GM12878 (cell line): Measurements from ENCODE around the gene PSENEN. TPM values are rescaled to one million over a fixed set of nuclear protein-coding genes. Genes with fewer than 3 reads are reported as not detected.

Experiments
- ATAC-seq: fragments of 200-7000 bp; cut with Tn5 transposase; 3 replicates; pipeline ENCODE4 v1.9.1; 2020; ENCODE audit warnings: mild to moderate bottlenecking, moderate library complexity
- BruUV-seq: library from RNA; stranded (reverse); fragments of 400-500 nt; replicated peaks from 2 replicates; lab custom pipeline; 2021; lab: Mats Ljungman, UMichigan
- CTCF ChIA-PET: fragments of 300-600 bp; sonication (Branson Sonifier 250); formaldehyde crosslinking; extraction: SDS; loops from one replicate; lab custom pipeline; 2021; ENCODE audit warnings: inconsistent platforms; lab: Yijun Ruan, JAX
- POLR2A ChIA-PET: fragments of 350-600 bp; formaldehyde crosslinking; extraction: SDS; loops from one replicate; lab custom pipeline; 2021; ENCODE audit warnings: inconsistent platforms; lab: Charles Lee
- RAD21 ChIA-PET: fragments of 300-600 bp; sonication (Branson Sonifier 250); formaldehyde crosslinking; loops from one replicate; lab custom pipeline; 2023; ENCODE audit warnings: antibody characterized with exemption; ENCODE audit not compliant: unreplicated experiment; lab: Charles Lee
- SMC1A ChIA-PET: fragments of 300-600 bp; sonication (Branson Sonifier 250); formaldehyde crosslinking; loops from one replicate; lab custom pipeline; 2023; ENCODE audit not compliant: unreplicated experiment, uncharacterized antibody; lab: Charles Lee
- DNase-seq: peaks from one replicate; pipeline ENCODE4 v3.0.0-alpha.2; 2011; ENCODE audit warnings: low read depth, low spot score
- FAIRE-seq: peaks from 3 replicates; lab custom pipeline; 2011; peaks lifted over from hg19 to GRCh38; lab: Jason Lieb, UNC
- H2AFZ ChIP-seq: 2 replicates; pipeline ENCODE4 v1.6.0; 2011; ENCODE audit warnings: low read depth, low read length, control low read depth; ENCODE audit not compliant: control insufficient read depth
- H3K27ac ChIP-seq: 2 replicates; pipeline ENCODE4 v1.5.1; 2011; ENCODE audit warnings: control low read depth; ENCODE audit not compliant: control insufficient read depth, insufficient read depth
- H3K27me3 ChIP-seq, 2 experiments: replicated peaks in 1 of 2; 2 replicates each; pipeline versions ENCODE4 v1.6.0 to v1.6.1; 2011; ENCODE audit warnings: low read length in 1 of 2; ENCODE audit not compliant: control insufficient read depth in 2 of 2, insufficient read depth in 2 of 2
- H3K36me3 ChIP-seq, 2 experiments: 2 replicates each; pipeline ENCODE4 v1.5.1; 2011; ENCODE audit warnings: low read length in 1 of 2; ENCODE audit not compliant: control insufficient read depth in 2 of 2, insufficient read depth in 2 of 2
- H3K4me1 ChIP-seq: 2 replicates; pipeline ENCODE4 v1.6.1; 2011; ENCODE audit warnings: mild to moderate bottlenecking, low read length, moderate library complexity, mixed read lengths; ENCODE audit not compliant: control insufficient read depth, insufficient read depth
- H3K4me2 ChIP-seq: 2 replicates; pipeline ENCODE4 v1.6.0; 2011; ENCODE audit warnings: control low read depth; ENCODE audit not compliant: control insufficient read depth, insufficient read depth
- H3K4me3 ChIP-seq: fragments of 200-600 bp; sonication (generic); 2 replicates; pipeline ENCODE4 v1.5.1; 2016
- H3K79me2 ChIP-seq: 2 replicates; pipeline ENCODE4 v1.6.0; 2011; ENCODE audit warnings: low read length; ENCODE audit not compliant: control insufficient read depth, insufficient read depth
- H3K9ac ChIP-seq: 2 replicates; pipeline ENCODE4 v1.8.0; 2011; ENCODE audit warnings: low read length, control low read depth, mixed read lengths; ENCODE audit not compliant: control insufficient read depth, insufficient read depth
- H3K9me3 ChIP-seq: replicated peaks from 3 replicates; pipeline ENCODE4 v1.5.1; 2011; ENCODE audit warnings: mild to moderate bottlenecking, low read length; ENCODE audit not compliant: control insufficient read depth, insufficient read depth
- H4K20me1 ChIP-seq: 2 replicates; pipeline ENCODE4 v1.6.0; 2011; ENCODE audit not compliant: control insufficient read depth, insufficient read depth
- FOS ChIP-seq: IDR thresholded peaks from 3 replicates; pipeline ENCODE4 v1.6.1; 2011; ENCODE audit warnings: borderline replicate concordance; ENCODE audit not compliant: insufficient read length; ENCODE audit errors: extremely low read depth
- GABPA ChIP-seq: IDR thresholded peaks from 2 replicates; pipeline ENCODE4 v1.6.1; 2014; ENCODE audit warnings: antibody characterized with exemption, low read depth, mild to moderate bottlenecking, inconsistent platforms
- HDAC6 ChIP-seq: fragments of 200-600 bp; sonication (generic); IDR thresholded peaks from one replicate; pipeline ENCODE4 v1.8.0; 2017; ENCODE audit warnings: antibody characterized with exemption; ENCODE audit not compliant: unreplicated experiment
- HDGF ChIP-seq: fragments of 450-650 bp; IDR thresholded peaks from 2 replicates; pipeline ENCODE4 v1.6.1; 2016; ENCODE audit warnings: antibody characterized with exemption
- KAT2A ChIP-seq: conservative IDR thresholded peaks from 2 replicates; pipeline ENCODE4 v1.6.1; 2011; ENCODE audit warnings: low read depth, low read length; ENCODE audit not compliant: control insufficient read depth
- KLF5 ChIP-seq: fragments of 450-650 bp; IDR thresholded peaks from 2 replicates; pipeline ENCODE4 v1.6.1; 2014; ENCODE audit warnings: mild to moderate bottlenecking; ENCODE audit not compliant: partially characterized antibody
- NFYB ChIP-seq: IDR thresholded peaks from 2 replicates; pipeline ENCODE4 v1.6.1; 2011; ENCODE audit warnings: low read depth, mild to moderate bottlenecking, low read length, improper control_type of control experiment, moderate library complexity; ENCODE audit not compliant: insufficient read depth
- SIX5 ChIP-seq: IDR thresholded peaks from 2 replicates; pipeline ENCODE4 v1.6.1; 2011; ENCODE audit warnings: mild to moderate bottlenecking, low read depth, low read length, moderate library complexity; ENCODE audit not compliant: severe bottlenecking
- SP1 ChIP-seq: IDR thresholded peaks from one replicate; pipeline ENCODE4 v1.6.1; 2011; ENCODE audit warnings: low read depth, low read length
- TCF3 ChIP-seq: IDR thresholded peaks from 2 replicates; pipeline ENCODE4 v1.6.1; 2012; ENCODE audit warnings: low read depth, mild to moderate bottlenecking, low read length, borderline replicate concordance; ENCODE audit not compliant: insufficient read depth
- YBX1 ChIP-seq: fragments of 450-650 bp; IDR thresholded peaks from 2 replicates; pipeline ENCODE4 v1.6.1; 2016; ENCODE audit warnings: antibody characterized with exemption
- WGBS: methylation state at CpG from one replicate; pipeline ENCODE4 v1.1.6; 2016; ENCODE audit warnings: low lambda C conversion rate; ENCODE audit not compliant: insufficient replicate concordance, insufficient coverage; ENCODE audit errors: missing lambda C conversion rate; 5-methylcytosine and 5-hydroxymethylcytosine counted together
- in situ Hi-C: fragments of 300-500 bp; cut with MboI; formaldehyde crosslinking; loops from 9 replicates; pipeline ENCODE4 v1.14.3; 2018; ENCODE audit warnings: mixed read lengths
- intact Hi-C: fragments of 100-400 bp; cut with micrococcal nuclease; formaldehyde crosslinking; loops from one replicate; pipeline ENCODE4 v1.14.2; 2022; ENCODE audit not compliant: unreplicated experiment
- polyA plus RNA-seq, 11 experiments: library from polyadenylated mRNA; depleted of rRNA in 4 of 11; unstranded in 6 of 11; stranded (reverse) in 5 of 11; fragments of >200 nt; fragmentation: Nextera tagmentation in 4 of 11; fragmentation: Illumina TruSeq in 1 of 11; extraction: Ambion mirVana in 4 of 11; extraction: Trizol in 1 of 11; gene quantifications; 1 replicate in 1 of 11; 2 replicates in 10 of 11; pipeline versions ENCODE4 v1.2.1 to v1.2.3, GENCODE V29; 2011 to 2016; ENCODE audit warnings: inconsistent platforms in 2 of 11, missing spikeins in 2 of 11, low read depth in 1 of 11
- total RNA-seq, 4 experiments: library from RNA; depleted of rRNA in 3 of 4; stranded (reverse); fragments of >200 nt in 3 of 4; fragmentation: Illumina TruSeq in 1 of 4; extraction: Trizol in 1 of 4; gene quantifications; 2 replicates each; pipeline versions ENCODE4 v1.2.1 to v1.2.3, GENCODE V29; 2013 to 2021
- TF ChIP-seq, protein P1 (sequence below): IDR thresholded peaks from 2 replicates; pipeline ENCODE4 v1.6.1; 2012; ENCODE audit warnings: low read depth, low read length, improper control_type of control experiment
- TF ChIP-seq, protein P2 (sequence below): IDR thresholded peaks from 2 replicates; pipeline ENCODE4 v1.6.1; 2012; ENCODE audit warnings: mild to moderate bottlenecking, low read depth, low read length
- TF ChIP-seq, protein P3 (sequence below): fragments of 450-650 bp; IDR thresholded peaks from 2 replicates; pipeline ENCODE4 v1.6.1; 2017; ENCODE audit warnings: borderline replicate concordance
- TF ChIP-seq, protein P4 (sequence below): fragments of 450-650 bp; IDR thresholded peaks from 2 replicates; pipeline ENCODE4 v1.6.1; 2016; ENCODE audit warnings: mild to moderate bottlenecking
- TF ChIP-seq, protein P5 (sequence below): fragments of 150-350 bp; IDR thresholded peaks from 2 replicates; pipeline ENCODE4 v1.6.1; 2014; ENCODE audit warnings: mild to moderate bottlenecking, low read depth, low read length

Gene PSENEN
- total and polyA plus RNA-seq, 10 of the 15 experiments (the other 5 are each of a cell fraction or from before 2014, with no cell fraction given): 14.4 to 178 (median 43.5) TPM

DNA sequence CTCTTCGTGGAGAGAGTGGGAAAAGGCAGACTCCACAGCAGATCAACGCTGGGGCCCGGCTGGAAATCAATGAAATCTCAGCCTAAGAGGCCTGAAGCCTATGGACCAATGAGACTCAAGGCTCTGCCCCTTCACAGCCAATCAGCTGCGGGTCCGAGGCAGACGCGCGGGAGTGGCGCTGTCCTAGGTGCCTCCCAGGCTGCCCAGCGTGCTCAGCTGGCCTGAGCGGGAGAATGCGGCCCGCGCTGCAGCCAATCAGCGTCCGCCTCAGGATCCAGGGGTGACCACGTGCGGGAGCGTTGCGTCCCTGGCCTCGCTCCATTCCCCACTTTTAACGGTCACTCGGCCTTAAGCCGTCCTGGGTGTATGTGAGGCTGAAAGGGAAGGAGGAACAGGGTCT is 41.2 kb upstream of the PSENEN start, which contains the start of gene ZBTB32:
Gene ZBTB32, plus strand, starts transcription at position 341 of the 400 bp plus-strand sequence. CDS start 10,069 bp downstream, outside the sequence.
- Histone ChIP-seq H4K20me1 (no peaks in the 10 kb centered on the region), H3K36me3 (no peaks in the 10 kb centered on the region), H3K4me1 (peaks cover 7% of the 10 kb centered on the region), H3K27ac (no peak within 1 kb of the TSS), H2AFZ (no peak within 1 kb of the TSS), H3K4me2 (no peak within 1 kb of the TSS), H3K79me2 (peaks cover 2% of the 10 kb centered on the region; the same call in 1 of the 2 replicates), H3K4me3 (peak within 1 kb of the TSS; percentile 80; the same call in 1 of the 2 replicates), H3K9me3 (no peaks in the 10 kb centered on the region), H3K27me3 (no peaks in the 10 kb centered on the region), H3K9ac (no peak within 1 kb of the TSS)
- RAD21 ChIA-PET: interaction anchor here (11.0 kb wide), 1 partner anchor 9 kb away, joined by 430 read pairs; no protein-coding TSS in a partner anchor
- in situ Hi-C loops (no loop called here), intact Hi-C loops (no loop called here)
- CTCF ChIA-PET: no interaction called here
- WGBS: 69% methylated on average over 24 of the region's 24 CpGs
- FAIRE-seq: no peak
- DNase-seq: no peak
- POLR2A ChIA-PET: interaction anchor here (11.9 kb wide), 1 partner anchor 6 kb away, joined by 516 read pairs; no protein-coding TSS in a partner anchor
- BruUV-seq: no TSS peak
- ATAC-seq: no peak
- SMC1A ChIA-PET: interaction anchor here (3.0 to 12.3 kb wide), 2 partner anchors 9 to 10 kb away, joined by 12 to 375 read pairs; no protein-coding TSS in a partner anchor
- no peak for TF ChIP-seq KLF5
- no peak for TF ChIP-seq HDAC6
- TF ChIP-seq, protein P1, sequence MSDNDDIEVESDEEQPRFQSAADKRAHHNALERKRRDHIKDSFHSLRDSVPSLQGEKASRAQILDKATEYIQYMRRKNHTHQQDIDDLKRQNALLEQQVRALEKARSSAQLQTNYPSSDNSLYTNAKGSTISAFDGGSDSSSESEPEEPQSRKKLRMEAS: no peak
- TF ChIP-seq, protein P2, sequence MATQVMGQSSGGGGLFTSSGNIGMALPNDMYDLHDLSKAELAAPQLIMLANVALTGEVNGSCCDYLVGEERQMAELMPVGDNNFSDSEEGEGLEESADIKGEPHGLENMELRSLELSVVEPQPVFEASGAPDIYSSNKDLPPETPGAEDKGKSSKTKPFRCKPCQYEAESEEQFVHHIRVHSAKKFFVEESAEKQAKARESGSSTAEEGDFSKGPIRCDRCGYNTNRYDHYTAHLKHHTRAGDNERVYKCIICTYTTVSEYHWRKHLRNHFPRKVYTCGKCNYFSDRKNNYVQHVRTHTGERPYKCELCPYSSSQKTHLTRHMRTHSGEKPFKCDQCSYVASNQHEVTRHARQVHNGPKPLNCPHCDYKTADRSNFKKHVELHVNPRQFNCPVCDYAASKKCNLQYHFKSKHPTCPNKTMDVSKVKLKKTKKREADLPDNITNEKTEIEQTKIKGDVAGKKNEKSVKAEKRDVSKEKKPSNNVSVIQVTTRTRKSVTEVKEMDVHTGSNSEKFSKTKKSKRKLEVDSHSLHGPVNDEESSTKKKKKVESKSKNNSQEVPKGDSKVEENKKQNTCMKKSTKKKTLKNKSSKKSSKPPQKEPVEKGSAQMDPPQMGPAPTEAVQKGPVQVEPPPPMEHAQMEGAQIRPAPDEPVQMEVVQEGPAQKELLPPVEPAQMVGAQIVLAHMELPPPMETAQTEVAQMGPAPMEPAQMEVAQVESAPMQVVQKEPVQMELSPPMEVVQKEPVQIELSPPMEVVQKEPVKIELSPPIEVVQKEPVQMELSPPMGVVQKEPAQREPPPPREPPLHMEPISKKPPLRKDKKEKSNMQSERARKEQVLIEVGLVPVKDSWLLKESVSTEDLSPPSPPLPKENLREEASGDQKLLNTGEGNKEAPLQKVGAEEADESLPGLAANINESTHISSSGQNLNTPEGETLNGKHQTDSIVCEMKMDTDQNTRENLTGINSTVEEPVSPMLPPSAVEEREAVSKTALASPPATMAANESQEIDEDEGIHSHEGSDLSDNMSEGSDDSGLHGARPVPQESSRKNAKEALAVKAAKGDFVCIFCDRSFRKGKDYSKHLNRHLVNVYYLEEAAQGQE: peak; percentile 83
- TF ChIP-seq SP1: peak; percentile 16
- TF ChIP-seq TCF3: no peak
- no peak for TF ChIP-seq KAT2A
- TF ChIP-seq, protein P3, sequence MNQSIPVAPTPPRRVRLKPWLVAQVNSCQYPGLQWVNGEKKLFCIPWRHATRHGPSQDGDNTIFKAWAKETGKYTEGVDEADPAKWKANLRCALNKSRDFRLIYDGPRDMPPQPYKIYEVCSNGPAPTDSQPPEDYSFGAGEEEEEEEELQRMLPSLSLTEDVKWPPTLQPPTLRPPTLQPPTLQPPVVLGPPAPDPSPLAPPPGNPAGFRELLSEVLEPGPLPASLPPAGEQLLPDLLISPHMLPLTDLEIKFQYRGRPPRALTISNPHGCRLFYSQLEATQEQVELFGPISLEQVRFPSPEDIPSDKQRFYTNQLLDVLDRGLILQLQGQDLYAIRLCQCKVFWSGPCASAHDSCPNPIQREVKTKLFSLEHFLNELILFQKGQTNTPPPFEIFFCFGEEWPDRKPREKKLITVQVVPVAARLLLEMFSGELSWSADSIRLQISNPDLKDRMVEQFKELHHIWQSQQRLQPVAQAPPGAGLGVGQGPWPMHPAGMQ: no peak
- TF ChIP-seq YBX1: no peak
- peak; percentile 61; the same call in 1 of the 2 replicates for TF ChIP-seq NFYB
- TF ChIP-seq, protein P4, sequence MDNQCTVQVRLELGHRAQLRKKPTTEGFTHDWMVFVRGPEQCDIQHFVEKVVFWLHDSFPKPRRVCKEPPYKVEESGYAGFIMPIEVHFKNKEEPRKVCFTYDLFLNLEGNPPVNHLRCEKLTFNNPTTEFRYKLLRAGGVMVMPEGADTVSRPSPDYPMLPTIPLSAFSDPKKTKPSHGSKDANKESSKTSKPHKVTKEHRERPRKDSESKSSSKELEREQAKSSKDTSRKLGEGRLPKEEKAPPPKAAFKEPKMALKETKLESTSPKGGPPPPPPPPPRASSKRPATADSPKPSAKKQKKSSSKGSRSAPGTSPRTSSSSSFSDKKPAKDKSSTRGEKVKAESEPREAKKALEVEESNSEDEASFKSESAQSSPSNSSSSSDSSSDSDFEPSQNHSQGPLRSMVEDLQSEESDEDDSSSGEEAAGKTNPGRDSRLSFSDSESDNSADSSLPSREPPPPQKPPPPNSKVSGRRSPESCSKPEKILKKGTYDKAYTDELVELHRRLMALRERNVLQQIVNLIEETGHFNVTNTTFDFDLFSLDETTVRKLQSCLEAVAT: no peak
- TF ChIP-seq GABPA: no peak
- TF ChIP-seq SIX5: no peak
- no peak for TF ChIP-seq HDGF
- TF ChIP-seq FOS: no peak
- TF ChIP-seq, protein P5, sequence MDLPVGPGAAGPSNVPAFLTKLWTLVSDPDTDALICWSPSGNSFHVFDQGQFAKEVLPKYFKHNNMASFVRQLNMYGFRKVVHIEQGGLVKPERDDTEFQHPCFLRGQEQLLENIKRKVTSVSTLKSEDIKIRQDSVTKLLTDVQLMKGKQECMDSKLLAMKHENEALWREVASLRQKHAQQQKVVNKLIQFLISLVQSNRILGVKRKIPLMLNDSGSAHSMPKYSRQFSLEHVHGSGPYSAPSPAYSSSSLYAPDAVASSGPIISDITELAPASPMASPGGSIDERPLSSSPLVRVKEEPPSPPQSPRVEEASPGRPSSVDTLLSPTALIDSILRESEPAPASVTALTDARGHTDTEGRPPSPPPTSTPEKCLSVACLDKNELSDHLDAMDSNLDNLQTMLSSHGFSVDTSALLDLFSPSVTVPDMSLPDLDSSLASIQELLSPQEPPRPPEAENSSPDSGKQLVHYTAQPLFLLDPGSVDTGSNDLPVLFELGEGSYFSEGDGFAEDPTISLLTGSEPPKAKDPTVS: no peak
